ENCODE data around the gene FAM107B. TPM values are rescaled to one million over a fixed set of nuclear protein-coding genes. Genes with fewer than 3 reads are reported as not detected.

The FAM107B gene
- total and polyA plus RNA-seq, 2 of the 4 experiments (the other 2 are of a cell fraction), result 26.4 to 27.1 TPM

DNA sequence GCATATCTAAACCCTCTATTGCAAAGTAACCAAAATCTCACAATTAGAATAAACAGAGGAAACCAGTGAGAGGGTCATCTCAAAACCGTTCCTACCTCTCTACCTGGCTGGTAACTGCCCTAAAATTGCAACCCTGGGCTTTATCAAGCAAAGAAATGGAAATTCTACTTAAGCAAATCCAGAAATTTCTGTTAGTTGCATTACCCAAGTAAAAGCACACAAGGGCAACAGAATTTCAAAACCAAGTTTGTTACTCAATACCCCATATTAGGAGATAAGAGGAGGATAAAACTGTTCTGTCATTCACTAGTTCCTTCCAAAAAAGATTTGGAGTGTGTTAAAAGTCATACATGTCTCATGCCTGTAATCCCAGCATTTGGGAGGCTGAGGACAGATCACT lies 195.3 kb downstream of the FAM107B start:
- H3K4ac ChIP-seq (ENCODE audit: low read depth, low read length), result peak overlapping the region; percentile 53; the same call in 1 of the 2 replicates
- peaks cover 15% of the 10 kb centered on the region for H3K36me3 ChIP-seq (ENCODE audit: control insufficient read depth, insufficient read depth, low read length)
- CTCF ChIA-PET, result interaction anchor here (0.7 kb wide), 1 partner anchor 239 kb away, joined by 3 read pairs; no protein-coding TSS in a partner anchor
- H3K4me2 ChIP-seq (ENCODE audit: low read depth, low read length), result peak overlapping the region; percentile 67; the same call in 1 of the 2 replicates
- H3K27ac ChIP-seq (ENCODE audit: insufficient read depth, low read length), result peak overlapping the region; percentile 23; the same call in 1 of the 2 replicates
- H2BK15ac ChIP-seq (ENCODE audit: low read depth, low read length), result peak overlapping the region; percentile 48; the same call in 1 of the 3 replicates
- POLR2A ChIA-PET (ENCODE audit: unreplicated experiment), result no interaction called here
- H3K9me3 ChIP-seq (ENCODE audit: control insufficient read depth, insufficient read depth, low read length), result no peaks in the 10 kb centered on the region
- no peak overlapping the region for H2AK9ac ChIP-seq (replicated peaks; ENCODE audit: low read depth, low read length, poor library complexity)
- H3K9me1 ChIP-seq (ENCODE audit: insufficient read depth, low read length), result peaks cover 25% of the 10 kb centered on the region
- H3K27me3 ChIP-seq (ENCODE audit: control insufficient read depth, insufficient read depth, low read length), result no peaks in the 10 kb centered on the region
- H4K20me1 ChIP-seq (ENCODE audit: insufficient read depth, low read length), result peaks cover 43% of the 10 kb centered on the region
- dilution Hi-C loops (cut with HindIII; ENCODE audit: low sequenced_read_pairs, unreplicated experiment) (no loop called here), intact Hi-C loops (cut with micrococcal nuclease) (no loop called here), in situ Hi-C loops (cut with MboI; ENCODE audit: low sequenced_read_pairs) (no loop called here)
- peaks cover 17 to 83% of the 10 kb centered on the region in 2 experiments for H3K79me1 ChIP-seq (ENCODE audit: low read depth in 1 of 2, low read length in 2 of 2)
- H3K56ac ChIP-seq (ENCODE audit: extremely low read depth, insufficient read depth, low read length), result no peak overlapping the region
- no TSS peak for BruUV-seq (replicated peaks)
- ATAC-seq (ENCODE audit: low read depth) (no peak), DNase-seq (peak; percentile 44)
- peak overlapping the region; percentile 71; the same call in 1 of the 2 replicates for H3K18ac ChIP-seq (ENCODE audit: low read depth, low read length)
- H4K91ac ChIP-seq (ENCODE audit: insufficient read depth, low read depth, low read length), result no peak overlapping the region
- H2AK5ac ChIP-seq (ENCODE audit: low read depth, low read length), result no peak overlapping the region
- peak overlapping the region; percentile 87 for H2BK5ac ChIP-seq (ENCODE audit: low read depth, low read length, poor library complexity, severe bottlenecking)
- 100% methylated on average over 1 of the region's 1 CpG; no CpG with 5 or more reads in 1 of the 2 experiments for WGBS, 2 experiments (ENCODE audit: extremely low coverage in 2 of 2, insufficient read length in 1 of 2)
- H3K4me3 ChIP-seq (ENCODE audit: insufficient read depth, low read depth, low read length), result no peak overlapping the region
- H3K14ac ChIP-seq (replicated peaks; ENCODE audit: low read depth, low read length), result 0 out of 2 replicates have a peak overlapping the region, but pooled peaks have one; percentile 50
- H3K23ac ChIP-seq (ENCODE audit: low read depth, low read length), result peak overlapping the region; percentile 28; the same call in 1 of the 2 replicates
- peak overlapping the region in 1 of 2 experiments; percentile 56; a peak in 1 of 4 replicates for H4K8ac ChIP-seq (ENCODE audit: low read depth in 2 of 2, low read length in 2 of 2)
- TF ChIP-seq POLR2A (IDR thresholded peaks at IDR 0.05; ENCODE audit: low read depth, low read length), result no peak
- TF ChIP-seq CEBPB (IDR thresholded peaks at IDR 0.05; ENCODE audit: low read depth, low read length), result peak; percentile 65
- H2BK20ac ChIP-seq (ENCODE audit: low read depth, low read length), result no peak overlapping the region; the same call in none of the 2 replicates
- H2AFZ ChIP-seq (replicated peaks; ENCODE audit: low read length, poor library complexity), result no peak overlapping the region
- H3K4me1 ChIP-seq (ENCODE audit: control insufficient read depth, insufficient read depth, low read length), result peaks cover 17% of the 10 kb centered on the region
- H3K9ac ChIP-seq (ENCODE audit: low read depth, low read length), result no peak overlapping the region; the same call in 1 of the 2 replicates
- H4K5ac ChIP-seq (ENCODE audit: low read depth, low read length), result no peak overlapping the region; the same call in 1 of the 2 replicates
- peak overlapping the region; percentile 60; the same call in 1 of the 2 replicates for H2BK120ac ChIP-seq (ENCODE audit: low read depth, low read length)

Data from IMR-90 (cell line).